A673 (cell line): ENCODE data around the gene KIF7.

ENCODE experiments used
- CTCF ChIP-seq: fragments of 300-800, 200-600 bp; sonication (generic); conservative IDR thresholded peaks from 2 replicates; pipeline ENCODE4 v1.5.1; 2017; ENCODE audit warnings: low read depth, mild to moderate bottlenecking, antibody characterized with exemption, low read length, moderate library complexity, mixed read lengths
- EZH2 ChIP-seq: fragments of 200-600 bp; sonication (generic); IDR thresholded peaks from 2 replicates; pipeline ENCODE4 v1.6.1; 2017; ENCODE audit warnings: borderline replicate concordance, low read depth, mild to moderate bottlenecking, mixed read lengths, antibody characterized with exemption, low read length; ENCODE audit not compliant: poor library complexity, severe bottlenecking

- TF ChIP-seq CTCF: no peak
- TF ChIP-seq EZH2: no peak
These were observed 936 bp downstream of the KIF7 start for GRCh38 chr15:89654301-89654761.
